Stimulated activated CD4-positive, alpha-beta T cell treated with anti-CD3 and anti-CD28 coated beads, Interleukin-12 subunit alpha, Interleukin-12 subunit beta, amount 100 ng/mL, for 48 hours (primary cell): ENCODE measurements around the gene ID2.

ENCODE experiments used
- DNase-seq, 3 donors: peaks; one replicate each; pipeline ENCODE4 v3.0.0-alpha.2; 2020; ENCODE audit warnings: low read depth in 2 of 3, low spot score in 1 of 3

The ID2 gene

GRCh38 chr2:8647462-8647857 lies 34.4 kb upstream of the ID2 start:
- no peak for DNase-seq

GRCh38 chr2:8648441-8649213 lies 33.2 kb upstream of the ID2 start:
- DNase-seq = no peak

GRCh38 chr2:8649718-8650117 lies 32.1 kb upstream of the ID2 start:
- no peak for DNase-seq

- no peak for DNase-seq
These were observed 31.6 kb upstream of the ID2 start for GRCh38 chr2:8650256-8650655.

GRCh38 chr2:8652774-8653426 lies 29.0 kb upstream of the ID2 start:
- no peak for DNase-seq

GRCh38 chr2:8653485-8653884 lies 28.4 kb upstream of the ID2 start:
- DNase-seq = no peak

- no peak for DNase-seq
These were observed 27.8 kb upstream of the ID2 start for GRCh38 chr2:8654041-8654440.

GRCh38 chr2:8654483-8654882 lies 27.4 kb upstream of the ID2 start:
- no peak for DNase-seq

GRCh38 chr2:8656160-8656641 lies 25.7 kb upstream of the ID2 start:
- DNase-seq = no peak

GRCh38 chr2:8656811-8657210 lies 25.0 kb upstream of the ID2 start:
- DNase-seq = no peak

- peak in 1 of 3 donors; percentile 14 for DNase-seq
These were observed 24.3 kb upstream of the ID2 start for GRCh38 chr2:8657423-8658062.

- no peak for DNase-seq
These were observed 23.6 kb upstream of the ID2 start for GRCh38 chr2:8658064-8658862.

- no peak for DNase-seq
These were observed 22.6 kb upstream of the ID2 start for GRCh38 chr2:8659092-8659734.

- DNase-seq = no peak
These were observed 21.9 kb upstream of the ID2 start for GRCh38 chr2:8659735-8660492.

- DNase-seq = no peak
These were observed 20.6 kb upstream of the ID2 start for GRCh38 chr2:8661235-8661634.

GRCh38 chr2:8661736-8662135 lies 20.1 kb upstream of the ID2 start:
- DNase-seq = no peak

GRCh38 chr2:8662239-8662879 lies 19.5 kb upstream of the ID2 start:
- DNase-seq = no peak

GRCh38 chr2:8663997-8664396 lies 17.9 kb upstream of the ID2 start:
- DNase-seq = no peak

- no peak for DNase-seq
These were observed 15.3 kb upstream of the ID2 start for GRCh38 chr2:8666581-8666980.
